ENCODE measurements around the gene NUCKS1. TPM values are rescaled to one million over a fixed set of nuclear protein-coding genes. Genes with fewer than 3 reads are reported as not detected.

The NUCKS1 gene
- total RNA-seq, 1 experiment from 2014 or later, result 210 TPM

GRCh38 chr1:205791568-205792180, 41.7 kb upstream of the NUCKS1 start:
- no TSS peak for BruUV-seq (replicated peaks)
- DNase-seq (ENCODE audit: low read depth, low spot score) (peak; percentile 46), ATAC-seq (peak; percentile 97)
- no peak for TF ChIP-seq SIN3A (IDR thresholded peaks at IDR 0.05; ENCODE audit: borderline replicate concordance, insufficient read depth, low read depth, low read length)
- TF ChIP-seq REST (IDR thresholded peaks at IDR 0.05; ENCODE audit: insufficient read depth in 1 of 2, low read depth in 2 of 2, low read length in 1 of 2), result no peak
- peak; percentile 90 for TF ChIP-seq CTCF (IDR thresholded peaks at IDR 0.05)
- H3K27me3 ChIP-seq (ENCODE audit: control insufficient read depth, insufficient read depth, low read length), result no peaks in the 10 kb centered on the region
- H3K4me3 ChIP-seq (ENCODE audit: low read depth in 2 of 2, low read length in 2 of 2), result no peak overlapping the region
- intact Hi-C loops (cut with micrococcal nuclease; ENCODE audit: unreplicated experiment), result loop anchor here (1.0 to 5.0 kb wide), 3 partner anchors 116 to 311 kb away; no protein-coding TSS in a partner anchor
- H3K36me3 ChIP-seq (ENCODE audit: control insufficient read depth, insufficient read depth, low read length), result peaks cover 4% of the 10 kb centered on the region; the same call in 1 of the 2 replicates
- in situ Hi-C loops (cut with HindIII; ENCODE audit: low pct_unique_long_range_greater_than_20kb, low sequenced_read_pairs), result no loop called here
- H3K27ac ChIP-seq (ENCODE audit: low read length), result no peak overlapping the region
- no peaks in the 10 kb centered on the region for H3K9me3 ChIP-seq (ENCODE audit: control insufficient read depth, insufficient read depth, low read depth, low read length)
- CTCF ChIA-PET, result interaction anchor here (0.5 to 2.9 kb wide), 9 partner anchors 19 to 190 kb away, joined by 3 to 36 read pairs (median 4); no protein-coding TSS in a partner anchor
- POLR2A ChIA-PET, result interaction anchor here (0.6 kb wide), 1 partner anchor 180 kb away, joined by 4 read pairs; no protein-coding TSS in a partner anchor
- no peaks in the 10 kb centered on the region; the same call in 1 of the 2 replicates for H3K4me1 ChIP-seq (ENCODE audit: control insufficient read depth, insufficient read depth, low read length)

- in situ Hi-C loops (cut with HindIII; ENCODE audit: low pct_unique_long_range_greater_than_20kb, low sequenced_read_pairs) (no loop called here), intact Hi-C loops (cut with micrococcal nuclease; ENCODE audit: unreplicated experiment) (no loop called here)
- H3K36me3 ChIP-seq (ENCODE audit: control insufficient read depth, insufficient read depth, low read length), result no peaks in the 10 kb centered on the region
- ChIA-PET CTCF (interaction anchor here (0.6 to 0.7 kb wide), 3 partner anchors 130 to 190 kb away, joined by 3 to 4 read pairs (median 3); no protein-coding TSS in a partner anchor), POLR2A (no interaction called here)
- H3K4me3 ChIP-seq (ENCODE audit: low read depth in 2 of 2, low read length in 2 of 2), result no peak overlapping the region
- BruUV-seq (replicated peaks), result no TSS peak
- no peaks in the 10 kb centered on the region; the same call in 1 of the 2 replicates for H3K4me1 ChIP-seq (ENCODE audit: control insufficient read depth, insufficient read depth, low read length)
- H3K9me3 ChIP-seq (ENCODE audit: control insufficient read depth, insufficient read depth, low read depth, low read length), result no peaks in the 10 kb centered on the region
- no peaks in the 10 kb centered on the region for H3K27me3 ChIP-seq (ENCODE audit: control insufficient read depth, insufficient read depth, low read length)
- no peak overlapping the region for H3K27ac ChIP-seq (ENCODE audit: low read length)
- TF ChIP-seq TCF7L2 (IDR thresholded peaks at IDR 0.05; ENCODE audit: low read depth, low read length) (no peak), POLR2AphosphoS5 (IDR thresholded peaks at IDR 0.05; ENCODE audit: low read depth, low read length) (no peak), SIN3A (IDR thresholded peaks at IDR 0.05; ENCODE audit: borderline replicate concordance, insufficient read depth, low read depth, low read length) (no peak), REST (IDR thresholded peaks at IDR 0.05; ENCODE audit: insufficient read depth in 1 of 2, low read depth in 2 of 2, low read length in 1 of 2) (no peak), CTCF (IDR thresholded peaks at IDR 0.05) (no peak)
- DNase-seq (ENCODE audit: low read depth, low spot score) (no peak), ATAC-seq (no peak)
These were observed 37.4 kb upstream of the NUCKS1 start for GRCh38 chr1:205787287-205787916.
